22Rv1 (cell line): ENCODE data around the gene CUX1.

Experiments
- CTCF ChIP-seq: fragments of 450-650 bp; IDR thresholded peaks from 2 replicates; pipeline ENCODE4 v1.5.1; 2017; ENCODE audit warnings: mild to moderate bottlenecking
- ZFX ChIP-seq: fragments of 450-650 bp; IDR thresholded peaks from 2 replicates; pipeline ENCODE4 v1.6.1; 2017; ENCODE audit warnings: antibody characterized with exemption, borderline replicate concordance

- TF ChIP-seq CTCF, result no peak
- no peak for TF ChIP-seq ZFX
Observed at GRCh38 chr7:102185796-102186195, 368.4 kb downstream of the CUX1 start.
